ENCODE measurements around the gene SSH2.
"Not testable (repeated sequence)": the region's sequence is repeated elsewhere in the genome, so short reads cannot be mapped to it uniquely, and the experiment has no call there.

Gene SSH2

DNA sequence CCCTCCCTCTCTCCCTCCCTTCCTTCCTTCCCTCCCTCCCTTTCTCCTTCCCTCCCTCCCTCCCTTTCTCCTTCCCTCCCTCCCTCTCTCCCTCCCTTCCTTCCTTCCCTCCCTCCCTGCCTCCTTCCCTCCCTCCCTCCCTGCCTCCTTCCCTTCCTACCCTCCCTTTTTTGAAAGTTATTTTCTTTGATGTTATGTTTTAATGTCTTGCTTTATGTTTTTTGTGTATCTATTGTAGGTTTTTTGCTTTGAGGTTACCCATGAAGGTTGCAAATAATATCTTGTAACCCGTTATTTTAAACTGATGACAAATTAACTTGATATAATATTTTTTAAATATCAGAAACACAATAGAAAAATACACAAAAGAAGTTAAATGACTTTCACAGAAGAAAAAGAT is 96.2 kb downstream of the SSH2 start:
- DNase-seq = no peak

GRCh38 chr17:29828676-29829284 is 101.2 kb downstream of the SSH2 start:
- no peak for DNase-seq

DNA sequence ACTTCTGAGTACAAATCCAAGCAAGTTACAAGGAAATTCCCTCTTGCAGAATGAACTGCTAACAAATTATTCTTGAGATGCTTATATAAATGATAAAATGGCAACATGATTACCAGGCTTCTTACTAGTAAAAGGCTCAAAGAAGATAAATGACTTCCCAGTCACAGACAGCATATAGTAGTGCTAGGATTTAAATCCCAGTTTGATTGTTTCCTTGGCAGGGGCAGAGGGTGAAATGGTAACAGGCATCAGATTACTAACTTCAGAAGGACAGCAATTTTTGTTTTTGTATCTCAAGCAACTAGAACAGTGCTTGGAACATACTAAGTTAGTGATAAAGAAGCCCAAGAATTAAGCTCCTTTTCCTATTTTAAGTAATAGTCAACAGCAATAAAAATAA is 102.8 kb downstream of the SSH2 start:
- no peak for DNase-seq

GRCh38 chr17:29826114-29826692 is 103.8 kb downstream of the SSH2 start:
- DNase-seq = no peak

GRCh38 chr17:29825604-29826003 is 104.4 kb downstream of the SSH2 start:
- DNase-seq = no peak

DNA sequence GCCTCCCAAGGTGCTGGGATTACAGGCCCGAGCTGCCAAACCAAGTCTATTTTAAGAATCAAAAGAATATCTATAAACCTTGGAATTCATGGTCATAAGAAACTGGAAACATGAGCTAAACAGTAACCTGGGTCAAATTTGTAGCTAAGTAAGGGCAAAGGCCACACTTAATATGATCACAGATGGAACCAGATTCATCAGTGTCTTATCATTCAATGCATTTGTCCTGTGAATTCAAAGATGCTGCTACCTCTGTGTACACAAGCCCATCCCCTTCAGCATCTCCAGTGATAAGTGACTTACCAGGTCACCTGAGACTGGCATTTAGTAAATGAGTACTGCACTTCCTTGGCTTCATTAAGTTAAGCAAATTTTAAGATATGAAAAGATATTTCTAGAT is 108.1 kb downstream of the SSH2 start:
- no peak for DNase-seq

DNA sequence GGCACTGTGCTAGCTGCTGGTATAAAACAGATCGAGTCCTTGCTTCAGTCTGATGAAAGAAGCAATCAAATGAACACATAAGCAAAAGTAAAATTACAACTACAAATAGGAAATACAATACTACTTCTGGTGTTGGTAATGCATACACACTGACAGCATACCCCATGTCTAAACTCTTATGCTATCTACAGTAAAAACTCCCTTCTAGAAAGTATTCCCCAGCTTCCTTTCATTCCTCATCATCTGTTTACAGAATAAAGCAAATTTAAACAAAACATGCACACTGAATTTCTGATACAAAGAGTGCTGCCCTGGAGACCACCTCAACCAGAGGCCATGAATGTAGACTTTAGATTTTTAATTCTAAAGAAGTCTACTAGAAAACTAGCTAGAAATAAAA is 109.6 kb downstream of the SSH2 start:
- DNase-seq = no peak

- peak in 4 of 5 experiments; percentile 32 to 64 (median 46) for DNase-seq
Observed at GRCh38 chr17:29807520-29808361, 122.3 kb downstream of the SSH2 start.

- DNase-seq = no peak
Observed at GRCh38 chr17:29802246-29802645, 127.8 kb downstream of the SSH2 start.

- no peak for DNase-seq
Observed at GRCh38 chr17:29800457-29800856, 129.6 kb downstream of the SSH2 start.

DNA sequence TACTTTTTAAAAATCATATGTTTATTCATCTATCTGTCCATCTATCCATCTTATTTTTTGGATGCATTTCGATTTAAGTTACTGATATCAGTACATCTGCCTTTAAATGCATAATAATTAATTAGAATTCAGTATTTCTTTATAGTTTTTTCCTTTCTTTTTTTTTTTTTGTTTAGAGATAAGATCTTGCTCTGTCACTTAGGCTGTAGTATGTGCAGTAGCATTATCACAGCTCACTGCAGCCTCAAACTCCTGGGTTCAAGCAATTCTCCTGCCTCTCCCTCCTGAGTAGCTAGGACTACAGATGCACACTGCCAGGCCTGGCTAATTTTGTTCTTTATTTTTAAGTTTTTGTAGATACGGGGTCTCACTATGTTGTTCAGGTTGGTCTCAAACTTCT is 133.4 kb downstream of the SSH2 start:
- DNase-seq = no peak

- DNase-seq = no peak
Observed at GRCh38 chr17:29793501-29793900, 136.5 kb downstream of the SSH2 start.

DNA sequence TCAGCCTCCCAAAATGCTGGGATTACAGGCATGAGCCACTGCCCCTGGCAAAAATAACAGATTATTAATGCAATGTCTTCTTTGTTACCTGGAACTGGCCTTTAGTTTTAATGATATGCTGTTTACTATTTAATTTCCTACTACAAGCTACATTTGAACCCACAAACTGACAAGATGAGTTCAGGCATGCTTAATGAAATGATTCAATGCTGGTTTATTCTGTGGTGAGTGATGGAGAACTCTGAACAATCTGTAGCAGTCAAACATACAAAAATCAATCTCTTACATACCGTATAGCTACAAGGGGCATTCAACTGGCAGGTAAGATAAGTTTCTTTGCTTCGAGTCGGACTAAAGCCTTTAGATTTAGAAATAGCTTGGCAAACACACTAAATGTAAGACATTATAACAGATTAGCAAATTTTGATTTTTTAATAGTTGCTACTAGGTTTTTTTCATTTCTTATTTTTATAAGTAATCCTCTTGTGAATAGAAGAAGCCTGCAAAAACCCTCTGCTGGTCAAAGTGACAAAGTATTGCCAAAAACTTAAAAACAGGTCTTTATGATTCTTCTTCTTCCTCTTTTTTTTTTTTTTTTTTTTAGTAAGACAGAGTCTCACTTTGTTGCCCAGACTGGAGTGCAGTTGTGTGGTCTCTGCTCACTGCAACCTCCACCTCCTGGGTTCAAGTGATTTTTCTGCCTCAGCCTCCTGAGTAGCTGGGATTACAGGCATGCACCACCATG is 138.5 kb downstream of the SSH2 start:
- no peak for DNase-seq

GRCh38 chr17:29789196-29790170 is 140.5 kb downstream of the SSH2 start:
- DNase-seq = no peak

DNA sequence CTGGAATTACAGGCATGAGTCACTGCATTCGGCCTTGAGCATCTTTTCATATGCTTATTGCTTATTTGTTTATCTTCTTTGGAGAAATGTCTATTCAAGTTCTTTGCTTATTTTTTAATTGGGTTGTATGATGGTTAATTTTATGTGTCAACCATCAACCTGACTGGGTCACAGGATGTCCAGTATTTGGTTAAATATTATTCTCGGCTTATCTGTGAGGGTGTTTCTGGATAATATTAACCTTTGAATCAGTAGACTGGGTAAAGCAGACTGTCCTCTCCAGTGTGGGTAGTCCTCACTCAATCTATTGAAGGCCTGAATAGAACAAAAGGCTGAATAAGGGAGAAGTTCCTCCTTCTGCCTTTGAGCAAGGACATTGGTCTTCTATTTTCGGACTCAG is 142.0 kb downstream of the SSH2 start:
- no peak for DNase-seq

DNA sequence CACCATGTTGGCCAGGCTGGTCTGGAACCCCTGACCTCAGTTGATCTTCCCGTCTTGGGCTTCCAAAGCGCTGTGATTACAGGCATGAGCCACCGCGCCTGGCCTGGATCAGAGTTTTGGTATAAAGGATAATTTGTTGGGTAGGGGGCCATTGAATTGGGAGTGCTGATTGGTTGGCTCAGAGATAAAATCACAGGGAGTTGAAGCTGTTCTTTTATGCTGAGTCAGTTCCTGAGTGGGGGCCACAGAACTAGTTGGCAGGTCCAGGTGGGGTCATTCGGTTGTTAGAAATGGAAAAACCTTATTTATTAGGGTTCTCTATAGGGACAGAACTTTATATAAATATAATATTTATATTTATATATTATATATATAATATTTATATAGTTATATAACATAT is 147.1 kb downstream of the SSH2 start:
- no peak for DNase-seq

DNA sequence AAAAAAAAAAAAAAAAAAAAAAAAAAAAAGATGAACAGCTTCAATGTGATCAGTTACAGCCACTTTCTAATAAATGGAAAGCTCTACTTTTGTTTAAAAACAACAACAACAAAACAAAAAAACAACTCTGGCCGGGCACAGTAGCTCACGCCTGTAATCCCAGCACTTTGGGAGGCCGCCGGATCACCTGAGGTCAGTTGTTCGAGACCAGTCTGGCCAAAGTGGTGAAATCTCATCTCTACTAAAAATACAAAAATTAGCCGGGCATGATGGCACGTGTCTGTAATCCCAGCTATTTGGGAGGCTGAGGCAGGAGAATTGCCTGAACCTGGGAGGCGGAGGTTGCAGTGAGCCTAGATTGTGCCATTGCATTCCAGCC is 150.2 kb downstream of the SSH2 start:
- DNase-seq = not testable (repeated sequence)

- peak; percentile 45 to 75 (median 61) for DNase-seq
Observed at GRCh38 chr17:29778956-29779811, 150.8 kb downstream of the SSH2 start.

DNA sequence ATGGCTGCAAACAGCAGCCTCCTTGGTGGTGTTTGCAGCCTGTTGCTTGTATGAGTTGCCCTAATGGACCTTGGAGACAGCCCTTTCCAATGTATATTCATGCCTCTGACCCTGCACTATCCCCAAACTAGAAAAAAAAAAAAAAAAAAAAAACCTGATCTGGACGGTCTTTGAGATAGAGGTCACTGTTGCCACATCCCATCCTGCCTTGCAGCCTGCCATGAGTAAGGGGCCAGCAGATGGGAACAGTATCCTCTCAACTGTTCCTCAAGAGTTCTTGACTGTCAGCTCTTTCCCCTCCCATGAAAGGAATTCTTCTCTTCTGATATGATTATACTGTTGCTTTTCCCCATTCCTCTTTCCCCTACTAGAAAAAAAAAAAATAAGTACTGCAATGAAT is 152.4 kb downstream of the SSH2 start:
- no peak for DNase-seq

- DNase-seq = no peak
Observed at GRCh38 chr17:29776026-29776425, 154.0 kb downstream of the SSH2 start.

GRCh38 chr17:29772981-29773380 is 157.0 kb downstream of the SSH2 start:
- no peak for DNase-seq
